GM15510 (cell line): Measurements from ENCODE around the gene MEF2D.
A peak's percentile ranks its signal among the peaks of the same experiment; 100 is the strongest.

Source experiments
- POLR2A ChIP-seq: IDR thresholded peaks from 3 replicates; pipeline ENCODE4 v1.6.1; 2011; ENCODE audit warnings: borderline replicate concordance; ENCODE audit not compliant: insufficient read length; ENCODE audit errors: extremely low read depth

The MEF2D gene

GRCh38 chr1:156489935-156490293, 10.7 kb downstream of the MEF2D start:
- TF ChIP-seq POLR2A: no peak

DNA sequence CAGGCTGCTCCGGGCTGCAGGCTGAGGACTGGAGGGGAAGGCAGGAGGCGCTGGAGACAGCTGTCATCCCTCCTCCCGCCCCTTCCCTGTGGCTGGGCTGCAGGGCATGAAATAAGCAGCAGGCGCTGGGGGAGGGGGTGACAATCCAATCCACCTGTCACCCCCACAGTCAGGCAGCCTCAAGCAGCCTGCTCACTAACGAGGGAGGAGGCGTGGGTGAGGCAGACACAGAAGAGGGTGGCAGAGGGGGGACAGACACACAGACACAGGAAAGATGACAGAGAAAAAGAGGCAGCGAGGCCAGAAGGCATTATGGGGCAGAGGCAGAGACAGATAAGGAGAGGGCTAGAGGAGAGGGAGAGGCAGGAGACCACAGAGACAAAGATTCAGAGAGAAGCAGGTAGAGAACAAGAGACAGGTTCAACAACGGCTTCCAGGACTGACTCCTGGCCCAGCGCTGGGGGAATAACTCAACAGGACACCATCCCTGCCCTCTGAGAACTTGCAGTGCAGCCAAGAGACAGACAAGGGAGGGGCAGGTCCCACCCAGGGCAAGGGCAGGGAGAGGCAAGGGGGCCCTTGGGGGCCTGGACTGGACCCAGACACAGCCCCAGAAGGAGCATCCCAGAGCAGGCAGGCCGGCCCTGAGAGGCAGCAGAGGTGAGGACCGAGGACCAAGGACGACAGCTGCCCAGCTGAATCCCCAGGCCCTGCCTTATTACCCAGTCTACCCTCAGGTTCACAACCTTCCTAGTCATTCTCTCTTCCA, 11.2 kb downstream of the MEF2D start:
- TF ChIP-seq POLR2A: no peak

DNA sequence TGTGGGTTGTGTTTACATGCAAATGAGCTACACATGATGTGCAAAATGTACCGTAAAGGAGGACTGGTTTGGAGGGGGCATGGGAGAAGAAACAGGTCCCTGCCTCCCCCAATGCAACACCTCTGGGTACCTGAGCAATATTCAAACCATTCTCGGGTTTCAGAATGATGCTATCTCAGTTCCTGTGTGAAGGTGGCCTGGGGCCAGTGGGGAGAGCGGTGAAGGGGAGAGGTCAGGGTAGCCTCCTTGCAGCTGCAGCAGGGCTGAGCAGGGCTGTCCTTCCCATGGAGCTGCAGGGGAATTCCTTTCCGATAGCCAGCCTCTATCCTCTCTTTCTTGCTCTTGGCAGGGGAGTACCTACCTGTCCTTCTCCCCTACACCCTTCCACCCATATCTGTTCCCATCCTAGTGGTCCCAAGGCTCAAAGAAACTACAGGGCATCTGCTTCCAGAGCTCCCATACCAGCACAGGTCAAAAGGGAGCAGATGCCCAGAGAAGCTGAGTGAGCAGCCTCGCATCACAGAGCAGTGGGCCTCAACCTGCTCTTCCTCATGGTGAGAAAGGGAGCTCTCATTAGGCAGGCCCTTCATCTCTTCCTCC, 11.9 kb downstream of the MEF2D start:
- TF ChIP-seq POLR2A: peak; percentile 29

GRCh38 chr1:156487862-156488261, 12.7 kb downstream of the MEF2D start:
- no peak for TF ChIP-seq POLR2A

DNA sequence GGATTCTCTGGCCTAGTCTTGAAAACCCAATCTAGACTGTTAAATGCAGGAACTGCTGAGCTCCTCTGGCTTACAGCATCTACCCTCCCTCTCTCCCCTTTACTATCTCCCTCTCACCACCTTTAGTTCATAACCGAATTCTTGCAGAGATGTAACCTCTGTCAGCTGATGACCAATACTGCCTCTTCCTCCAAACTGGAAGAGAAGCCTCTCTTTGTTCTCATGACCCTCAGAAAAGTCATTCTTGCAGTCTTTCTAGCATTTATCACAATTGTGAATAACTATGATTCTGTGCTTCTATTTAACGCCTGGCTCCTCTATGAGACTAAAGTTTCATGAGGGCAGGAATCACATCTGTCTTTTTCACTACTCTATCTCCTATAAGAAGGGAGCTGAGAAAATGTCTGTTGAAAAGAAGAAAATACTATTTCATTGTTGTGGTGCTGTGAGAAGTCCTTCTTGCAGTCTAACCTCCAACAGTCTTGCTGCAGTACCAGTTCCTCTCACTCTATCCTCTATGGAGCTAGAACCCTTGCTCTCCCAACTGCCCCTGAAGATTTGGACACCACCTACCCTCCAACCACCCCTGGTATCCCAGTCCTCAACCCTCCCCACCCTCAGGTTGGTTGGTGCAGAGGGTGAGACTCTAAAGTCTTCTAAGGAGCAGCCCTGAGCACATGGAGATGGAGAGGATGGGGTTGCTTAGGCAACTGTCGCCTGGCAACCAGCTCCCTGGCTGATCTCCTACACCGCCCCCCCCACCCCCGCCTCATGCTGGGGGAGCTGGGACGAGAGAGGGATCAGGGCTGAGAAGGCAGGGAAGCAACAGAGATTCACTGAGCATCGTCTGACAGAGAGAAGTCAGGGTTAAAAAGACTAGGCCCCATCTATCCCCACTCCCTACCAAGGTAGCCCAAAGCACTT, 13.9 kb downstream of the MEF2D start:
- TF ChIP-seq POLR2A: no peak

GRCh38 chr1:156485984-156486383, 14.6 kb downstream of the MEF2D start:
- TF ChIP-seq POLR2A: no peak

GRCh38 chr1:156484480-156485058, 16.0 kb downstream of the MEF2D start:
- no peak for TF ChIP-seq POLR2A

GRCh38 chr1:156483397-156483796, 17.2 kb downstream of the MEF2D start:
- TF ChIP-seq POLR2A: no peak

- TF ChIP-seq POLR2A: no peak
Observed at GRCh38 chr1:156482276-156482675, 18.3 kb downstream of the MEF2D start.

DNA sequence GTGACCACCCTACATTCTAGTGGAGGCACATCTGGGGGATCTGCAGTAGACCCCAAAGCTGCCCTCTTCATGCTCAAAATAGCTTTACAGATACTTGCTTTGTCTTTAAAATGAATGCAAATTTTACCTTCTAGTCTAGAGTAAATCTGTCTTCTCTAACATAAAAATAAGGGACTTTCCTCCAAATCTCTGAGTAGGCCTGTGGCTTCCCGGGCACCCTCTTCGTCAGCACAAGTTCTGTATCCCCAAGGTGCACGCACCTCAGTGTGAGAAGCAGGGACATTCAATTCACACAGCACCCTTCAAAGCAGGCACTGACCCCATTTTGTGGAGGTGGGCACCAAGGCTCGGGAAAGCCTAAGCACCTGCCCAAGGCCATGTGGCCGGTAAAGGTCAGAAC, 19.0 kb downstream of the MEF2D start:
- no peak for TF ChIP-seq POLR2A

GRCh38 chr1:156480411-156481192, 20.0 kb downstream of the MEF2D start:
- TF ChIP-seq POLR2A: no peak

- TF ChIP-seq POLR2A: no peak
Observed at GRCh38 chr1:156480016-156480370, 20.6 kb downstream of the MEF2D start.

- no peak for TF ChIP-seq POLR2A
Observed at GRCh38 chr1:156479093-156480015, 21.2 kb downstream of the MEF2D start.

- no peak for TF ChIP-seq POLR2A
Observed at GRCh38 chr1:156478250-156478627, 22.3 kb downstream of the MEF2D start.

- no peak for TF ChIP-seq POLR2A
Observed at GRCh38 chr1:156477526-156478249, 22.9 kb downstream of the MEF2D start.
